AG08395 (cell line): ENCODE data around the gene GRIK4.
"Not testable (repeated sequence)": the region's sequence is repeated elsewhere in the genome, so short reads cannot be mapped to it uniquely, and the experiment has no call there.

Experiments used
- DNase-seq: peaks from one replicate; pipeline ENCODE4 v3.0.0; 2012; ENCODE audit warnings: mixed read lengths, low spot score

Gene GRIK4

GRCh38 chr11:120995184-120995583 is 483.6 kb downstream of the GRIK4 start:
- no peak for DNase-seq

GRCh38 chr11:120996973-120997372 is 485.4 kb downstream of the GRIK4 start:
- no peak for DNase-seq

GRCh38 chr11:120998581-120998980 is 487.0 kb downstream of the GRIK4 start:
- no peak for DNase-seq

DNA sequence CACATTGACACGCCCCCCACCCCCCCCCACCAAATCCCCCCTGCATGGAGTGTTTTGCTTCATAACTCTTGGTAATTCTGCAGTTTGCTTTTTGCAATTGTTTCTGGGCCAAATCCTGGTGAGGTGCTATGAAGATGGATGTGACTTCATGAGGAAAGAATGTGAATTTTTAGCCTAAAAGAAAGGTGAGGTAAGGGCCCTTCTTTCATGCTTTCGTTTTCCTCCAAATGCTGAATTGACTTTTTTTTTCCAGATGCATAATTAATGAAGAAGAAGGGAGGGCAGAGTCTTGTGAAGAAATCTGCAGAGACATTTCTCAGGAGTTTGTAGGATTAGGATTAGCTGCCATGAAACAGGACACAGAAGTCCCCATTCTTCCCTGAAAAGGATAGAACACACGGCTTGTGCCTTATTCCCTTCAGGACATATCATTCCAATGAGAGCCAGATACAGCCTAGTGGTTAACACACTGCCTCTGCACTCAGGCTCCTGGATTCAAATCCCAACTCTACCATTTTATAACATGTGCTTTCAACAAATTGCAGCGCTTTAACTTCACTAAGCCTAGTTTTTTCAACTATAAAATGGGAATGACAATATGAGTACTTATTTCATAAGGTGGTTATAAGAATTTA is 492.8 kb downstream of the GRIK4 start:
- no peak for DNase-seq

DNA sequence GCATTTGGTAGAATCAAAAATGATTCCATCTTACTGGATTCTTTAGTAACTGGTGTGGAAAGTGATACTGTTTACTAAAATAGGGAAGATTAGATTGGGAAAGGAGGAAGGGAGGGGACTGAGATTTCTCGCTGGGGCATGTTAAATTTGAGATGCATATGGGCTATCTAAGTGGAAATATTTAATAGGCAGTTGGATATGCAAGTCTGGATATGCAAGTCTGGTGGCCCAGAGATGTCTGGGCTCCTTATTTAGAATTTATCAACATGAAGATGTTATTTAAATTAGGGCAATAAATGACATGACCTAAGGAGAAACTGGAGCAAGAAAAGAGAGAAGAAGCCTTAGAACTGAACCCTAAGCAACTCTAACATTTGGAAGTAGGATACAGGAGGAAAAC is 495.4 kb downstream of the GRIK4 start:
- no peak for DNase-seq

DNA sequence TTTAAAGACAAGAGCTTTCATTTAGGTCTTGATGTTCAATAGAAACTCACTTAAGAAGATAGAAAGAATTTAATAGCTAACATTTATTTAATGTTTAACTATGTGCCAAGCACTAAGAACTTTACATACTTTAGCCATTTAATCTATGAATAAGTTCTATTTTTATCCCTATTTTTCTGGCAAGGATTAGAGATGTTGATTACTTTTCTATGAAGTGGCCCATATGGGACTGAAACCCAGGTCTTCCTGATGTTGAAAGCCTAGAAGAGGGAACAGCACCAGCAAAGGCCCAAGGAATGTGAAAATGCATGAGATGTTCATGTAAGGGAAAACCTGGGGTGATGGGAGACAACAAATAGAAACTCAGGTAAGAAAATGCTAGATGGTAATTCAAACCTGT is 497.0 kb downstream of the GRIK4 start:
- no peak for DNase-seq

GRCh38 chr11:121012091-121012490 is 500.5 kb downstream of the GRIK4 start:
- DNase-seq = no peak

GRCh38 chr11:121018746-121019145 is 507.2 kb downstream of the GRIK4 start:
- DNase-seq = no peak

GRCh38 chr11:121021718-121022117 is 510.2 kb downstream of the GRIK4 start:
- not testable (repeated sequence) for DNase-seq

DNA sequence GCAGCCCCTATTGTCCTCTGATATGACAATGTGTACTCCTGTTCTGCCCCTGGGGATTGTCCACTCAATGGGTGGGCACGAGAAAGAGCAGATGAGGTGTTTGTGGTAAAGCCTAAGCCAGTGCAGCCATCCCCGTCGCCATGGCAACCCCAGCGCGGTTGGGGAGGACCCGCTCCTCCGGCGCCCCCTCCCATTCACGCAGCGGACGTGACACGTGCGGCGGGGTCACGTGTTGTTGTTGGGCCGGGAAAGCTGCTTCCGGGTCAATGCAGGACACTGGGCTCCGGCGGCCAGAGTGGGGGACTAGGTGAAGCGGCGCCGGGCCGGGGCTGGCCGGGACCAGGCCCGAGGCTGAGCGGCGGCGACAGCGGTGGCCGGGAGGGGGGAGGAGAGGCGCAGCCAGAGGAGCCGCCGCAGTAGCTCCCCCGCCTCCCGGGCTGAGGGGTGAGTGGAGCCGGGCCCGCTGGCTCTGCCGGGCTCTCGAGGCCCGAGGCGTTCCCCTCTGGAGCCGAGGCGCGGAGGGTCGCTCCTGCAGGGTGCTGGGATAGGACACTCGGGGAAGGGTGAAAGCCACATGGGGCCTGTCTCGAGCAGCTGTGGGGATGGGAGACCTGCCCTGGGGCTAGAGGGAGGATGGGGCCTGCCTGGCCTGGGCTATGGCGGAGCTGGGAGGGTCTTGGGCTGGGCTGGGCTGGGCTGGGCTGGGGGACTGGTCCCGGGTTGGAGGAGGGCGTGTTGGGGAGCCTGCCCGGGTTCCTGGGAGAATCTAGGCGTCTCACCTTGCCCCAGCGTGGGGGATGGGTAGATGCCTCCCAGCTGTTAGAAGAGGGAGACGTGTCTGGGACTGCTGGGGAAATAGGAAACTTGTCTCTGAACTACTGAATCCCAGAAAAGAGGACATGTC is 512.6 kb downstream of the GRIK4 start, which contains the start of gene TBCEL:
Gene TBCEL (plus strand): TSS at position 255 of the 904 bp plus-strand sequence. CDS start 21,589 bp downstream, outside the sequence.
- peak; percentile 93 for DNase-seq

DNA sequence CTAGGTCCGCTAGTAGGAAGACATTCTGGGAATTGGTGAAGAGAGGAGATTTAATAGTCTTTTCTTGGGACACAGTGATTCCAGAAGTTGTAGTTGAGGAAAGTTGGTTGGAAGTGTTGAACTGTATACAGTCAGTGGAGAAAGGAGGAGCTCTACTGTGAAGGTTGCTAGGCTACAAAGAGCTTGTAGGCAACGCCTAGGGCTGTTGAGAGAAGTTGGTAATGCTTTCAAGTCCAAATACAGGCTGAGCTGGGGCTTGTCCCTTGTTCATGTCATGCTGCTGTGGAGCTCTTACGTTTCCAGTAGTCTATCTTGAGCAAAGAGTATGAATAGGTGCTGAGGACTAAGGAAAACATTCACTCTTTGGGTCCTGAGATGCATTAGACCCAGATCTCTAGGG is 513.4 kb downstream of the GRIK4 start:
- peak; percentile 35 for DNase-seq

DNA sequence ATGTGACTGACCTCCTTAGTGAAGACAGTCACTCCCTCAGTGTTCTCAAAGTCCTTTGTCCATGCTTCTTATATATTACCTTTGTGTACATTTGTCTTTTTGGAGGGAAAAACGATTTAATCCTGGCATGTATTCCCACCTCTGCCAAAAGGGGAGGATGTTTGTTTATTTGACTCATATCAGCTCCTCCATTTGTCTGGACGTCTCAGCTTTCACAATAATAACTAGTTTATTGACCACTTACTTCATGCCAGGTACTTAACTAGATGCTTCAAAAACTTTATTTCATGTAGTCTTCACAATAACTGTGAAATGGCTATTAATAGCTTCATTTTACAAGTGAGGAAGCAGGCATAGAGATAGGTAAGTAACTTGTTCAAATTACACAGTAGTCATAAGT is 517.6 kb downstream of the GRIK4 start:
- no peak for DNase-seq

DNA sequence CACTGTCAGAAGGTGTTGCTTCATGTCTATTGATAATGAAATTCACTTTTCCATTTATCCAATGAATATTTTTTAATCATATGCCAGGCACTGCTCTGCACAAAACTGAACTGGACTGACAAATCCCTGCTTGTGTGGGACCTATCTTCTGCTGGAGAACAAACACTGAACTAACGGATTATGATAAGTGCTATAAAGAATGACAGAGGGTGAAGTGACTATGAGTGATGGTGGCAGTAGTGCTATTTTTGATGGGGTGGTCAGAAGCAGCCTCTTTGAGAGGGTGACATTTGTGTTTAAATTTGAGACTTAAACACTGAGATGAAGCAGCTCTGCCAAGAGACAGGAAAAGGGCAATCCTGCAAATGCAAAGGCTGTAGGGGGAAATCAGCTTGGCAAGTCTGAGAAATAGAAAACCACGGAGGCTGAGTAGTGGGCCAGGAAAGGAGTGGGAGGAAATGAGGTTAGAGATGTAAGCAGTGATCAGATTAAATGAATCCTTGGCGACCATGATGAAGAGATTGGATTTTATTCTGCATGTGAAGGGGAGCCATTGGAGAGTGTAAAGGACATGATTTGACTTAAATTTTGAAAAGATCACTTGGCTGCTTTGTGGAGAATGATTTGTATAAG is 518.4 kb downstream of the GRIK4 start:
- no peak for DNase-seq

- DNase-seq = no peak
Observed at GRCh38 chr11:121031167-121031566, 519.6 kb downstream of the GRIK4 start.

DNA sequence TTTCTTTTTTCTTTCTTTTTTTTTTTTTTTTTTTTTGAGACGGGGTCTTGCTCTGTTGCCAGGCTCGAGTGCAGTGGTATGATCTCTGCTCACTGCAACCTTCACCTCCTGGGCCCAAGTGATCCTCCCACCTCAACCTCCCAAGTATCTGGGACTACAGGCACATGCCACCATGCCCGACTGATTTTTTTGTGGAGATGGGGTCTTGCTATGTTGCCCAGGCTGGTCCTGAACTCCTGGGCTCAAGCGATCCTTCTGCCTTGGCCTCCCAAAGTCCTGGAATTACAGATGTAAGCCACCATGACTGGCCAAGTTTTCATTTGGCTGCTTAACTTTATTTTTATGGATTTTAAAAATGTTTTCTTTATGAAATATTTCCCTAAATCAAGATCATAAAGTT is 520.1 kb downstream of the GRIK4 start:
- not testable (repeated sequence) for DNase-seq

- DNase-seq = no peak
Observed at GRCh38 chr11:121032546-121032945, 521.0 kb downstream of the GRIK4 start.

DNA sequence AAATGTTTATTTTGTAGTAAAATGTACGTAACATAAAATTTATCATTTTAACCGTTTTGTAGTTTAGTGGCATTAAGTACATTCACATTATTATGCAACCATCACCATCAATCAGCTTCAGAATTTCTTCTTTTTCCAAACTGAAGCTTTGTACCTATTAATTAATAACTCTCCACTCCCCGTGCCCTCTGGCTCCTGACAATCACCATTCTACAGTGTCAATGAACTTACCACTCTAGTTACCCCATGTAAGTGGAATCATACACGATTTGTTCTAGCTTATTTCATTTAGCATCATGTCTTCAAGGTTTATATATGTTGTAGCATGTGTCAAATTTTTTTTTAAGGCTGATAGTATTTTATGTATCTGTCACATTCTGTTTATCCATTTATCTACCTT is 522.1 kb downstream of the GRIK4 start:
- DNase-seq = no peak

DNA sequence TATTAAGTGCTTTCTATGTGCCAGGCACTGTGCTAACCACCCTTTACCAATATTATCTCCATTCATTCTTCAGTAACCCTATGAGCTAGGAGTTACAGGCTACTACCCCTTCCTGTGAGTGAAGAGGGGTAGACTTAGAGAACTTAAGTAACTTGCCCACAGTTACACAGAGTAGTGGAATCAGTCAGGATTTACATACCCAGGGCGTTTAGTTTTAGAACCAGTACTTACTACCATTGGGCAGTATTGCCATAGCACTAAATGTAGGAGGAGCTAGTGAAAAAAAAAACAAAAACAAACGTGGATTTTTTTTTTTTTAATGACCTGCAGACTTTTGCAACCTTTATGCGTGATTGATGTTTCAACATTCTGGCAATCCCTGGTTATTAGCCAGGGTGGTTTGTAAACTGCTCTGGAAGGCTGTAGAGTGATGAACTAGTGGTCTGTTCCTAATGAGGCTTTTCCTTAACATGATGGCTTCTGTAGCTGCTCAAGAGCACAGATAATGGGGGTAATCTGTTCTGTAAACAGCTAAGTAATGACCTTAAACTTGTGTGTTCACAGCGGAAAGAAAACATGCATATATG is 523.7 kb downstream of the GRIK4 start:
- DNase-seq = no peak

DNA sequence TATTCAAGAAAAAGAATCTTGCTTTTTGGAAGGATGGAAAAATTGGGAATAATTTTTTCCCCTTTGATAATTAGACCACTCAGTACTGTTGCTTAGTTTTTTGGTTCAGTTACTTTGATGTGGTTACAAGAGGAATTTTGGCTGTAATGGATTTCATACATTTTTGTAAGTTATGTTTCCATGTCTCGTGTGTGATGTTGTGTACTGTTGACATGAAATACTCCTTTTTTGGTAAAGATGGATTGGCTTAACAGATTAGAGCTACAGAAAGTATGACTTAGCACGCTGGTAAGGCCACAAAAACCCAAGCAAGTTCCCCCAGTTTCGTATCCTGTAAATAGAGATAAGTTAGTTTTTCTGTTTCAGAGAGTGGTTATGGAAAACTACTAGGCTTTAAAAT is 524.2 kb downstream of the GRIK4 start:
- DNase-seq = peak; percentile 17

DNA sequence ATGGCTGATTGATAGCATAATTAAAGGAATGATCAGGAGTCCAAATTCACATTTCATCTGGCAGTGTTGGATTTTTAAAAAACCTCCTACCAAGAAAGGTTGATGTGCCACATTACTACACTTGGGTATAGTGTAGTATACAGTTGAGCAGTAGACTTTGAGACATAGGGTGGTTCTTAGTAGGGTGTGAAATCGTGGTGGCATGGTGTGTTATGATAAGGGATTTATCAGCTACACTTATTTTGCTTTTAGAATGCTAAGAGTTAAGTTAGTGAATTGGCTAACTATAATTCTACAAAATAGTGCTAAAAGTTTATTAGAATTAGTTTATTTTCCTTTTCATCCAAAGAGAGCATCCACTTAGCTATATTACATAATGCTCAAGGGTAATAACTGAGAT is 525.5 kb downstream of the GRIK4 start:
- DNase-seq = no peak
